ENCODE measurements around the gene SELENON. TPM values are rescaled to one million over a fixed set of nuclear protein-coding genes. Genes with fewer than 3 reads are reported as not detected.

SELENON gene
- total and polyA plus RNA-seq, 2 of the 4 experiments (the other 2 are of a cell fraction) = 9.1 to 114 TPM

GRCh38 chr1:25772692-25773245 lies 27.2 kb upstream of the SELENON start:
- H3K18ac ChIP-seq (ENCODE audit: low read depth, low read length) = no peak overlapping the region
- in situ Hi-C loops (cut with MboI; ENCODE audit: low sequenced_read_pairs) (no loop called here), intact Hi-C loops (cut with micrococcal nuclease) (no loop called here), dilution Hi-C loops (cut with HindIII; ENCODE audit: low sequenced_read_pairs, unreplicated experiment) (no loop called here)
- no peak overlapping the region for H3K14ac ChIP-seq (replicated peaks; ENCODE audit: low read depth, low read length)
- H2BK120ac ChIP-seq (ENCODE audit: low read depth, low read length) = no peak overlapping the region
- H3K9me3 ChIP-seq (ENCODE audit: control insufficient read depth, insufficient read depth, low read length) = no peaks in the 10 kb centered on the region
- H3K27ac ChIP-seq (ENCODE audit: insufficient read depth, low read length) = no peak overlapping the region
- H2AK9ac ChIP-seq (replicated peaks; ENCODE audit: low read depth, low read length, poor library complexity) = no peak overlapping the region
- H4K5ac ChIP-seq (ENCODE audit: low read depth, low read length) = no peak overlapping the region
- peaks cover 29% of the 10 kb centered on the region; the same call in 1 of the 2 replicates for H3K36me3 ChIP-seq (ENCODE audit: control insufficient read depth, insufficient read depth, low read length)
- H3K4me3 ChIP-seq (ENCODE audit: insufficient read depth, low read depth, low read length) = no peak overlapping the region
- no peak overlapping the region for H2AFZ ChIP-seq (replicated peaks; ENCODE audit: low read length, poor library complexity)
- H3K56ac ChIP-seq (ENCODE audit: extremely low read depth, insufficient read depth, low read length) = no peak overlapping the region
- H3K27me3 ChIP-seq (ENCODE audit: control insufficient read depth, insufficient read depth, low read length) = no peaks in the 10 kb centered on the region
- no peaks in the 10 kb centered on the region for H4K20me1 ChIP-seq (ENCODE audit: insufficient read depth, low read length)
- no peaks in the 10 kb centered on the region for H3K79me1 ChIP-seq (ENCODE audit: low read depth in 1 of 2, low read length in 2 of 2)
- no peak overlapping the region for H3K9ac ChIP-seq (ENCODE audit: low read depth, low read length)
- H3K9me1 ChIP-seq (ENCODE audit: insufficient read depth, low read length) = peaks cover 14% of the 10 kb centered on the region
- H4K91ac ChIP-seq (ENCODE audit: insufficient read depth, low read depth, low read length) = no peak overlapping the region
- POLR2A ChIA-PET (ENCODE audit: unreplicated experiment) = no interaction called here
- no peak overlapping the region for H4K8ac ChIP-seq (ENCODE audit: low read depth in 2 of 2, low read length in 2 of 2)
- BruUV-seq (replicated peaks) = no TSS peak
- H2BK5ac ChIP-seq (ENCODE audit: low read depth, low read length, poor library complexity, severe bottlenecking) = no peak overlapping the region
- H3K4ac ChIP-seq (ENCODE audit: low read depth, low read length) = no peak overlapping the region
- no peak overlapping the region for H2BK20ac ChIP-seq (ENCODE audit: low read depth, low read length)
- DNase-seq = no peak
- no peak for TF ChIP-seq MAFK (IDR thresholded peaks at IDR 0.05; ENCODE audit: low read depth, low read length)
- no peak for TF ChIP-seq RAD21 (IDR thresholded peaks at IDR 0.05; ENCODE audit: low read length)
- TF ChIP-seq BHLHE40 (IDR thresholded peaks at IDR 0.05; ENCODE audit: low read depth, low read length) = no peak
- H3K4me2 ChIP-seq (ENCODE audit: low read depth, low read length) = no peak overlapping the region
- H3K4me1 ChIP-seq (ENCODE audit: control insufficient read depth, insufficient read depth, low read length) = peaks cover 4% of the 10 kb centered on the region; the same call in 1 of the 2 replicates
- H2BK15ac ChIP-seq (ENCODE audit: low read depth, low read length) = no peak overlapping the region
- H3K23ac ChIP-seq (ENCODE audit: low read depth, low read length) = no peak overlapping the region
- 90% methylated on average over 3 of the region's 5 CpGs; no CpG with 5 or more reads in 1 of the 2 experiments for WGBS, 2 experiments (ENCODE audit: extremely low coverage in 2 of 2, insufficient read length in 1 of 2)
- H2AK5ac ChIP-seq (ENCODE audit: low read depth, low read length) = no peak overlapping the region
- CTCF ChIA-PET = no interaction called here
- no peak for ATAC-seq (ENCODE audit: low read depth)
